Activated CD4-positive, alpha-beta memory T cell treated with anti-CD3 and anti-CD28 coated beads, Interleukin-2, amount 10 ng/mL, durations not matched to agents 7 days and 5 days (primary cell): Measurements from ENCODE around the gene GRP. TPM values are rescaled to one million over a fixed set of nuclear protein-coding genes. Genes with fewer than 3 reads are reported as not detected.
A peak's percentile ranks its signal among the peaks of the same experiment; 100 is the strongest.

Experiments
- CTCF ChIA-PET: fragments of 350-600 bp; sonication (Branson Sonifier 250); formaldehyde crosslinking; loops from one replicate; lab custom pipeline; 2021; ENCODE audit warnings: antibody characterized with exemption, inconsistent platforms; lab: Charles Lee
- POLR2A ChIA-PET: fragments of 350-600 bp; sonication (Branson Sonifier 250); formaldehyde crosslinking; loops from one replicate; lab custom pipeline; 2021; ENCODE audit warnings: antibody characterized with exemption; lab: Charles Lee
- DNase-seq: peaks from one replicate; pipeline ENCODE4 v3.0.0-alpha.2; 2020
- H3K27ac Mint-ChIP-seq: one replicate; pipeline ENCODE4 v1.8.0; 2021; ENCODE audit warnings: mild to moderate bottlenecking, mixed read lengths
- H3K27me3 Mint-ChIP-seq: one replicate; pipeline ENCODE4 v1.8.0; 2021; ENCODE audit warnings: mixed read lengths
- H3K36me3 Mint-ChIP-seq: one replicate; pipeline ENCODE4 v1.8.0; 2021; ENCODE audit warnings: low read depth, mixed read lengths
- H3K4me1 Mint-ChIP-seq: one replicate; pipeline ENCODE4 v1.8.0; 2021; ENCODE audit warnings: mixed read lengths
- H3K4me3 Mint-ChIP-seq: one replicate; pipeline ENCODE4 v1.8.0; 2021; ENCODE audit warnings: mild to moderate bottlenecking, mixed read lengths
- H3K9me3 Mint-ChIP-seq: one replicate; pipeline ENCODE4 v1.8.0; 2021; ENCODE audit warnings: mixed read lengths
- total RNA-seq, 2 experiments: library from RNA; stranded (reverse); gene quantifications; one replicate each; pipeline ENCODE4 v1.2.3, GENCODE V29; 2021

Gene GRP
- total RNA-seq, 2 experiments from 2014 or later, result not detected

GRCh38 chr18:59265246-59265973, 45.5 kb downstream of the GRP start:
- CTCF ChIA-PET, result interaction anchor here (1.0 kb wide), 1 partner anchor 17 kb away, joined by 5 read pairs; no protein-coding TSS in a partner anchor

GRCh38 chr18:59265974-59266369, 46.0 kb downstream of the GRP start:
- Mint-ChIP-seq H3K27me3 (peaks cover 88% of the 10 kb centered on the region), H3K9me3 (no peaks in the 10 kb centered on the region), H3K4me1 (peaks cover 35% of the 10 kb centered on the region), H3K27ac (no peak overlapping the region), H3K4me3 (peak overlapping the region; percentile 67), H3K36me3 (peaks cover 3% of the 10 kb centered on the region)
- ChIA-PET POLR2A (no interaction called here), CTCF (interaction anchor here (0.8 kb wide), 1 partner anchor 177 kb away, joined by 3 read pairs; no protein-coding TSS in a partner anchor)
- DNase-seq, result no peak

More at GRCh38 chr18:59265246-59265973, 45.5 kb downstream of the GRP start:
- H3K27me3 Mint-ChIP-seq, result peaks cover 87% of the 10 kb centered on the region
- H3K4me3 Mint-ChIP-seq, result peak overlapping the region; percentile 67
- peaks cover 35% of the 10 kb centered on the region for H3K4me1 Mint-ChIP-seq
- POLR2A ChIA-PET, result no interaction called here
- no peaks in the 10 kb centered on the region for H3K9me3 Mint-ChIP-seq
- H3K36me3 Mint-ChIP-seq, result peaks cover 3% of the 10 kb centered on the region
- DNase-seq, result peak; percentile 62
- no peak overlapping the region for H3K27ac Mint-ChIP-seq

GRCh38 chr18:59266459-59266858, 46.5 kb downstream of the GRP start:
- Mint-ChIP-seq H3K4me3 (no peak overlapping the region), H3K36me3 (peaks cover 3% of the 10 kb centered on the region), H3K4me1 (peaks cover 35% of the 10 kb centered on the region), H3K9me3 (no peaks in the 10 kb centered on the region), H3K27me3 (peaks cover 92% of the 10 kb centered on the region), H3K27ac (no peak overlapping the region)
- ChIA-PET POLR2A (no interaction called here), CTCF (interaction anchor here (0.8 kb wide), 1 partner anchor 176 kb away, joined by 3 read pairs; no protein-coding TSS in a partner anchor)
- DNase-seq, result no peak

DNA sequence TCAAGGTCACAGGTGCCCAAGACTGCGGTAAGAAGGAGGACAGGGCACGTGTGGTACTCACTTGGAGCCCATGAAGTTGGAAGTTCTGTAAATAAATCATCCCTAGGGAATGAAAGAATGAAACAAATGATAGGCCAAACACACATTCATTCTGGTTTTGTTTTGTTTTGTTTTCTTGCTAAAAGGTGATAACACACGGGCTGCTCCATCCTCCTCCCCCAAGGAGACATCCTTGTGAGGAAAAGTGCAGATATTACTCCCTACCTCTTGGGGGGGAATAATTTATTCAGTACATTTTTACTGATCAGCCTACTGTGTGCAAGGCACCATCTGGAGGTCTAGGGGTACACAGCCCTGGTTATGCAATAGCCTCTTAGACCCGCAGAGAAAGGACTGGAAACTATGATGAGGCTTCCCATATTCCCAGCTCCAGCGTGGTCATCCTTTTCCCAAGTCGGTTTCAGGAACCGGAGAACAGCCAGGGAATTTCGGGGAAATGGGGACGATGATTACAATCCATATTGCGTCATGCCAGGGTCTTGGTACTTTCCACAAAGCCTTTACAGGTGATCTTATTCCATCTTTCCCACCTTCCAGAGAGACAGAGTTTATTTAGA, 47.0 kb downstream of the GRP start:
- H3K27me3 Mint-ChIP-seq, result peaks cover 93% of the 10 kb centered on the region
- H3K4me3 Mint-ChIP-seq, result no peak overlapping the region
- ChIA-PET CTCF (interaction anchor here (1.5 kb wide), 1 partner anchor 135 kb away, joined by 3 read pairs; no protein-coding TSS in a partner anchor), POLR2A (no interaction called here)
- H3K4me1 Mint-ChIP-seq, result peaks cover 37% of the 10 kb centered on the region
- no peak for DNase-seq
- H3K9me3 Mint-ChIP-seq, result no peaks in the 10 kb centered on the region
- peaks cover 3% of the 10 kb centered on the region for H3K36me3 Mint-ChIP-seq
- no peak overlapping the region for H3K27ac Mint-ChIP-seq

GRCh38 chr18:59267503-59268126, 47.7 kb downstream of the GRP start:
- POLR2A ChIA-PET, result no interaction called here
- Mint-ChIP-seq H3K9me3 (no peaks in the 10 kb centered on the region), H3K4me1 (peaks cover 38% of the 10 kb centered on the region), H3K27ac (no peak overlapping the region), H3K4me3 (no peak overlapping the region), H3K27me3 (peaks cover 92% of the 10 kb centered on the region), H3K36me3 (peaks cover 3% of the 10 kb centered on the region)
- CTCF ChIA-PET, result interaction anchor here (1.1 to 1.5 kb wide), 2 partner anchors 19 to 134 kb away, joined by 3 to 4 read pairs; no protein-coding TSS in a partner anchor
- DNase-seq, result no peak

GRCh38 chr18:59268127-59268720, 48.3 kb downstream of the GRP start:
- Mint-ChIP-seq H3K4me1 (peaks cover 38% of the 10 kb centered on the region), H3K36me3 (peaks cover 3% of the 10 kb centered on the region), H3K27ac (no peak overlapping the region), H3K9me3 (no peaks in the 10 kb centered on the region), H3K27me3 (peaks cover 86% of the 10 kb centered on the region), H3K4me3 (peak overlapping the region; percentile 21)
- DNase-seq, result no peak
- POLR2A ChIA-PET, result interaction anchor here (0.5 to 1.9 kb wide), 2 partner anchors 125 to 162 kb away, joined by 3 to 4 read pairs; no protein-coding TSS in a partner anchor
- CTCF ChIA-PET, result interaction anchor here (1.1 to 1.7 kb wide), 3 partner anchors 20 to 184 kb away, joined by 3 to 4 read pairs (median 4); no protein-coding TSS in a partner anchor

- ChIA-PET POLR2A (interaction anchor here (0.5 to 1.9 kb wide), 2 partner anchors 126 to 161 kb away, joined by 3 to 4 read pairs; no protein-coding TSS in a partner anchor), CTCF (interaction anchor here (0.6 to 1.7 kb wide), 6 partner anchors 11 to 185 kb away, joined by 3 to 4 read pairs (median 3); no protein-coding TSS in a partner anchor)
- Mint-ChIP-seq H3K36me3 (peaks cover 3% of the 10 kb centered on the region), H3K27ac (no peak overlapping the region), H3K9me3 (no peaks in the 10 kb centered on the region), H3K27me3 (peaks cover 85% of the 10 kb centered on the region), H3K4me3 (peak overlapping the region; percentile 26), H3K4me1 (peaks cover 42% of the 10 kb centered on the region)
- DNase-seq, result peak; percentile 64
Measured at GRCh38 chr18:59268721-59269562, 49.0 kb downstream of the GRP start.

DNA sequence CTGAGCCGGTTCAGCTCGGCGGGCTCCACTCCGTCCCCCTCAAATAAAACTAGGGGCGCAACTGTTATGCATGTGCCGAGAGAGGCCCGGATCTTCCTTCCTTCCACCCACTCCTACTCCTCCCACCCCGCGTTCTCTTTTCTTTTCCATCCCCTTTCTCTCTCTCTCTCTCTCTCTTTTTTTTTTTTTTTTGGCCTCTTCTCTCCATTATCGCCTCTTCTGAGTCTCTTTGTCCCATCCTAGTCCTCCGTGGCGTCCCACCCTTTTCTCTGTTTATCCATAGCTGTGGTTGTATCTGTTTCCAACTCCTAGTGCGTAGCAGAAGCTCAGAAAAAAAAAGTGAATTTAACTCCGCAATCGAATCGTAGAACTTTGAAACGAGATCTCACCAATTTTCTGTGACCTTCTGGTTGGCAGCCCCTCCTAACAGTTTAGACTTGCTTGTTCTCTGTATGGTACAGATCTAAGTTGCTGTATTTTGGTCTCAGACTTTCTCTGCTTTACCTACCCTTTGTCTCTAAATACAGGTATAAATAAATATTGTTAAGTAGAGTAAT, 49.7 kb downstream of the GRP start:
- Mint-ChIP-seq H3K4me1 (peaks cover 44% of the 10 kb centered on the region), H3K9me3 (no peaks in the 10 kb centered on the region), H3K27me3 (peaks cover 85% of the 10 kb centered on the region), H3K36me3 (peaks cover 3% of the 10 kb centered on the region), H3K27ac (no peak overlapping the region), H3K4me3 (peak overlapping the region; percentile 26)
- ChIA-PET POLR2A (interaction anchor here (1.9 kb wide), 1 partner anchor 127 kb away, joined by 4 read pairs; no protein-coding TSS in a partner anchor), CTCF (interaction anchor here (0.6 to 1.7 kb wide), 4 partner anchors 13 to 526 kb away, joined by 3 to 9 read pairs (median 4); no protein-coding TSS in a partner anchor)
- DNase-seq, result no peak

GRCh38 chr18:59270689-59271257, 50.8 kb downstream of the GRP start:
- H3K27ac Mint-ChIP-seq, result no peak overlapping the region
- peaks cover 41% of the 10 kb centered on the region for H3K4me1 Mint-ChIP-seq
- peaks cover 83% of the 10 kb centered on the region for H3K27me3 Mint-ChIP-seq
- H3K36me3 Mint-ChIP-seq, result peaks cover 3% of the 10 kb centered on the region
- H3K9me3 Mint-ChIP-seq, result no peaks in the 10 kb centered on the region
- DNase-seq, result no peak
- CTCF ChIA-PET, result no interaction called here
- H3K4me3 Mint-ChIP-seq, result no peak overlapping the region
- POLR2A ChIA-PET, result no interaction called here

DNA sequence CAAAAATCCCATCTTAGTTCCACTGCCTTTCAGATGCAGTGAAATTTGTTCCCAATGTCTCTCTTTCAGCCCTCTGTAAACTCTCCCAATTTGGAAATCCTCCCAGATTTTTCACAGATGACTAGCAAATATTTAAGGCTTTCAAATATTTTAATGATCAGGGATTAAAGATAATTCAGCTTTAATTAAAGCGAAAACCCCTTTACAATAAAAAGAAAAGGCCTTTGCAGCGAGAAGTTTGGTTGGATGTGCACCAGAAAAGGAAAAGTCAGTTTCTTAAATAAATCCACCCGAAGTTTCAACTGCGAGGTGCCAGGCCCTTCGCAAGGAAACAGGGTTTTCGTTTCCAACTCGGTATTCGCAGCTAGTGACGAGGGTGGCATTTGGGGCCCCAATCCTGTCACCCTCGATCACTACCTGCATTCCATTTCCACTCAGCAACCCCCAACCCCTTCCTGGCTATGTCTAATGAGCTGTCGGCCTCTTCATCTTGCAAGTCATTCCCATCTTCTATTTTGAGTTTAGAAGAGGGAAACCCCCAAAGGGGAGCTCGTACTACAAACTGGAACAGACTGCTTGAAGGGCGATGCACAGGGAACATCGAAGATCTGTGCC, 51.8 kb downstream of the GRP start:
- peaks cover 3% of the 10 kb centered on the region for H3K36me3 Mint-ChIP-seq
- peaks cover 34% of the 10 kb centered on the region for H3K4me1 Mint-ChIP-seq
- H3K4me3 Mint-ChIP-seq, result no peak overlapping the region
- peaks cover 83% of the 10 kb centered on the region for H3K27me3 Mint-ChIP-seq
- CTCF ChIA-PET, result no interaction called here
- no peaks in the 10 kb centered on the region for H3K9me3 Mint-ChIP-seq
- DNase-seq, result no peak
- no peak overlapping the region for H3K27ac Mint-ChIP-seq
- POLR2A ChIA-PET, result no interaction called here
